ENCODE data around the gene RNASEL.
"Not testable (repeated sequence)": the region's sequence is repeated elsewhere in the genome, so short reads cannot be mapped to it uniquely, and the experiment has no call there.

Gene RNASEL

DNA sequence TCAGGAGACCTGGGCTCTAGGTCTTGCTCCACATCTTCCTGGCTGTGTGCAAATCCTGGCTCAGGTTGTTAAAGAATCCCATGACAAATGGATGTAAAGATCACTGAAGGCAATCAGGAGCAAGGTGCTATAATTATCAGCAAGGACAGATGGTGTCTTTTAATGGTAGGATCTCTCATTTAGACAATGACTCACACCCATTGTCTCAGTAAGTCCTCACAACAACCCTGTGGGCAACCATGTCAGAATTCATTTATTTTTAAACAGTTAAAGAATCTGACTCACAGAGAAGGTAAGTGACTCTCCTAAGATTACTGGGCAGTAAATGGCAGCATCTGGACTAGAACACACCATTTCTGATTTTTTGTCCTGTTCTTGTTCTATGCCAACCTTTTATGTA, 32.8 kb downstream of the RNASEL start:
- no peak for DNase-seq

DNA sequence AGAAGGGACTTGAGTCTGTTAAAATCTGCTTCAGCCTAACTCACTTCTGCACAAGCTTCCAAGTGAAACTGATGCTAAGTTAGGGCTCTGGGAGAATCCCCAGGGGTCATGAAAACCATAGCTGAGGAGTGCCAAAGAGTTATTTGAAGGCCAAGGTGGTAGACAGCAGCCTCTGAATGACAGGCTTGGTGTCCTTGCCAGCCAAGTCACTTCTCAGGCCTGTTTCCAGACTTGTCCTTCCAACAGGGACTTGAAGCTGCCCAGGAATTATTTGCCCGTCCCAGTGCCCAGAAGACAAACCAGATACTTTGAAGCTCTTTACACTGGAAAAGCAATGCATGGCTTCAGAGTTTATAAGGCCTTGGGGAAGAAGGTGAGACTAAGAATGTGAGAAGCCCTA, 33.6 kb downstream of the RNASEL start:
- DNase-seq = no peak

- no peak for DNase-seq
These were observed 36.5 kb downstream of the RNASEL start for GRCh38 chr1:182552527-182552926.

- no peak for DNase-seq
These were observed 39.2 kb downstream of the RNASEL start for GRCh38 chr1:182549811-182550210.

GRCh38 chr1:182549346-182549745, 39.7 kb downstream of the RNASEL start:
- no peak for DNase-seq

GRCh38 chr1:182533896-182534295, 55.2 kb downstream of the RNASEL start:
- DNase-seq = no peak

DNA sequence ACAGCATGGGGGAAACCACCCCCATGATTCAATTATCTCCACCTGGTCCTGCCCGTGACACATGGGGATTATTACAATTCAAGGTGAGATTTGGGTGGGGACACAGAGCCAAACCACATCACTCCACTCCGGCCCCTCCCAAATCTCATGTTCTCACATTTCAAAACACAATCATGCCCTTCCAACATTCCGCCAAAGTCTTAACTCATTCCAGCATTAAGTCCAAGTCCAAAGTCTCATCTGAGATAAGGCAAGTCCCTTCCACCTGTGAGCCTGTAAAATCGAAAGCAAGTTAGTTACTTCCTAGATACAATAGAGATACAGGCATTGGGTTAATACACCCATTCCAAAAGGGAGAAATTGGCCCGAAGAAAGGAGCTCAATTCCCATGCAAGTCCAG, 60.9 kb downstream of the RNASEL start:
- DNase-seq = not testable (repeated sequence)

GRCh38 chr1:182527680-182528079, 61.4 kb downstream of the RNASEL start:
- no peak for DNase-seq

GRCh38 chr1:182525342-182525741, 63.7 kb downstream of the RNASEL start:
- DNase-seq = no peak

Data from stimulated activated CD4-positive, alpha-beta T cell treated with anti-CD3 and anti-CD28 coated beads, Interleukin-12 subunit alpha, Interleukin-12 subunit beta, amount 100 ng/mL, for 4 hours (primary cell).